GM13976 (cell line): ENCODE data around the gene THG1L.
"Not testable (repeated sequence)": the region's sequence is repeated elsewhere in the genome, so short reads cannot be mapped to it uniquely, and the experiment has no call there.

Source experiments
- DNase-seq: peaks from one replicate; pipeline ENCODE4 v3.0.0; 2012; ENCODE audit warnings: low spot score
- in situ Hi-C: fragments of 300-500 bp; cut with MboI; formaldehyde crosslinking; loops from one replicate; pipeline ENCODE4 v1.12.0; 2022; ENCODE audit warnings: low sequenced_read_pairs, mixed read lengths, inconsistent platforms; ENCODE audit not compliant: unreplicated experiment
- TF ChIP-seq, protein P1 (sequence below): IDR thresholded peaks from 2 replicates; pipeline ENCODE4 v1.5.1; 2012; ENCODE audit warnings: borderline replicate concordance, mild to moderate bottlenecking; ENCODE audit not compliant: insufficient read depth; ENCODE audit errors: extremely low read depth, missing control alignments, control extremely low read depth

The THG1L gene

DNA sequence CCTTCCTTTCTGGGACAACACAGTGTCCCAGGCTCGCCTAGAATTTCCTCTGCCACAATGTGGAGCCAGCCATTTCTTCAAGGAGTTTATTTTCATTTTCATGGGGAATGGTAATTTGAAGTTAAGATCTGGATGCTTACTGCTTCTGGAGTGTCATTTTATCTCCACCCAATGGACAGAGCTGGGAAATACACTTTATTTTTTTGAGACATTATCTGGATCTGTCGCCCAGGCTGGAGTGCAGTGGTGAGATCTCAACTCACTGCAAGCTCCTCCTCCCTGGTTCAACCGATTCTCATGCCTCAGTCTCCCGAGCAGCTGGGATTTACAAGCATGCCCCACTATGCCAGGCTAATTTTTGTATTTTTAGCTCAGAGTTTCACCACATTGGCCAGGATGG, 12.7 kb upstream of the THG1L start:
- DNase-seq: peak; percentile 50
- in situ Hi-C loops: no loop called here
- TF ChIP-seq, protein P1, sequence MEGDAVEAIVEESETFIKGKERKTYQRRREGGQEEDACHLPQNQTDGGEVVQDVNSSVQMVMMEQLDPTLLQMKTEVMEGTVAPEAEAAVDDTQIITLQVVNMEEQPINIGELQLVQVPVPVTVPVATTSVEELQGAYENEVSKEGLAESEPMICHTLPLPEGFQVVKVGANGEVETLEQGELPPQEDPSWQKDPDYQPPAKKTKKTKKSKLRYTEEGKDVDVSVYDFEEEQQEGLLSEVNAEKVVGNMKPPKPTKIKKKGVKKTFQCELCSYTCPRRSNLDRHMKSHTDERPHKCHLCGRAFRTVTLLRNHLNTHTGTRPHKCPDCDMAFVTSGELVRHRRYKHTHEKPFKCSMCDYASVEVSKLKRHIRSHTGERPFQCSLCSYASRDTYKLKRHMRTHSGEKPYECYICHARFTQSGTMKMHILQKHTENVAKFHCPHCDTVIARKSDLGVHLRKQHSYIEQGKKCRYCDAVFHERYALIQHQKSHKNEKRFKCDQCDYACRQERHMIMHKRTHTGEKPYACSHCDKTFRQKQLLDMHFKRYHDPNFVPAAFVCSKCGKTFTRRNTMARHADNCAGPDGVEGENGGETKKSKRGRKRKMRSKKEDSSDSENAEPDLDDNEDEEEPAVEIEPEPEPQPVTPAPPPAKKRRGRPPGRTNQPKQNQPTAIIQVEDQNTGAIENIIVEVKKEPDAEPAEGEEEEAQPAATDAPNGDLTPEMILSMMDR: no peak

DNA sequence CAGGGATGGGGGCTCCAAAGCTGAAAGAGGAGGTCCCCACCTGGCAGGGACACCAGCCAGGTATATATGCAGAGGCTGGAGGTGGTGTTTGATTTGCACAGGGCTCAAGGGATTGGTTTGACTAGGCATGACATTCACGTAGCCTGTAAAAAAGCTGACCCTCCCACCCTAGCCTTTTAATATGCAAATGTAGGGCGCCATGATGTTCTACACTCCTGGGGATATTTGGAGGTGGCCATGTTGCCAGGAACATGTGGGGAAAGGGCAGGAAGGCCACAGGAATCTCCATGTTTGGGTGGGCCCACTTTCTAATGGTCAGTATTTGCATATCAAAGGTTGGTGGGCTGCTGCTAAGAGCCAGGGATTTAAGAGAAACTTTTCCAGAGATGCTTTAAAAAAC, 12.0 kb upstream of the THG1L start:
- in situ Hi-C loops: no loop called here
- DNase-seq: no peak
- TF ChIP-seq, protein P1: no peak

DNA sequence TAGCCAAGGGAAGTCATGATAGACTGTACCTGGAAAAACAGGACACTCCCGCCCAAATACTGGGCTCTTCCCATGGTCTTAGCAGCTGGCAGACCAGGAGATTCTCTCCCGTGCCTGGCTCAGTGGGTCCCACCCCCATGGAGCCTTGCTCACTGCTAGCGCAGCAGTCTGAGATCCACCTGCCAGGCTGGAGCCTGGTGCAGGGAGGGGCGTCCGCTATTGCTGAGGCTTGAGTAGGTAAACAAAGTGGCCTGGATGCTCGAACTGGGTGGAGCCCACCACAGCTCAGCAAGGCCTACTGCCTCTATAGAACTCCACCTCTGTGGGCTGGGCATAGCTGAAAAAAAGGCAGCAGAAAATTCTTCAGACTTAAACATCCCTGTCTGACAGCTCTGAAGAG, 10.1 kb upstream of the THG1L start:
- TF ChIP-seq, protein P1: no peak
- DNase-seq: no peak
- in situ Hi-C loops: no loop called here

DNA sequence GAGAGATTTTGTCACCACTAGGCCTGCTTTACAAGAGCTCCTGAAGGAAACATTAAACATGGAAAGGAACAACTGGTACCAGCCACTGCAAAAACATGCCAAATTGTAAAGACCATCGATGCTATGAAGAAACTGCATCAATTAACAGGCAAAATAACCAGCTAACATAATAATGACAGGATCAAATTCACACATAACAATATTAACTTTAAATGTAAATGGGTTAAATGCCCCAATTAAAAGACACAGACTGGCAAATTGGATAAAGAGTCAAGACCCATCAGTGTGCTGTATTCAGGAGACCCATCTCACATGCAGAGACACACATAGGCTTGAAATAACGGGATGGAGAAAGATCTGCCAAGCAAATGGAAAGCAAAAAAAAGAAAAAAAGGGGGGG, 8.3 kb upstream of the THG1L start:
- DNase-seq, in situ Hi-C loops: not testable (repeated sequence)

DNA sequence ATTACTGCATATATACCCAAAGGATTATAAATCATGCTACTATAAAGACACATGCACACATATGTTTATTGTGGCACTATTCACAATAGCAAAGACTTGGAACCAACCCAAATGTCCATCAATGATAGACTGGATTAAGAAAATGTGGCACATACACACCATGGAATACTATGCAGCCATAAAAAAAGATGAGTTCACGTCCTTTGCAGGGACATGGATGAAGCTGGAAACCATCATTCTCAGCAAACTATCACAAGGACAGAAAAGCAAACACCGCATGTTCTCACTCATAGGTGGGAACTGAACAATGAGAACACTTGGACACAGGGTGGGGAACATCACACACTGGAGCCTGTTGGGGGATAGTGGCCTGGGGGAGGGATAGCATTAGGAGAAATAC, 4.6 kb upstream of the THG1L start:
- in situ Hi-C loops, DNase-seq: not testable (repeated sequence)

DNA sequence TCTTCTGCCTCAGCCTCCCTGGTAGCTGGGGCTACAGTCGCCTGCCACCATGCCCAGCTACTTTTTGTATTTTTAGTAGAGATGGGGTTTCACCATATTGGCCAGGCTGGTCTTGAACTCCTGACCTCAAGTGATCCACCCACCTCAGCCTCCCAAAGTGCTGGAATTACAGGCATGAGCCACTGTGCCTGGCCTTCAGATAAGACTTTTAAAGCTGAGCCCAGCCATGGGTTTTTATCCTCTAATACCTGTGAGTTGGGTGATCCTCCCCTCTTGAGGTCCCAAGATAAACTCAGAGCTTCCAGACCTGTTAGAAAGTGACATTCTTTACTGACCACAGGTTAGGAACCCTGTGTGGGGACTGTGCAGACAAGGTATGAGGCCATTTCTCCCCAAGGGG, 3.4 kb upstream of the THG1L start:
- in situ Hi-C loops, DNase-seq: not testable (repeated sequence)

DNA sequence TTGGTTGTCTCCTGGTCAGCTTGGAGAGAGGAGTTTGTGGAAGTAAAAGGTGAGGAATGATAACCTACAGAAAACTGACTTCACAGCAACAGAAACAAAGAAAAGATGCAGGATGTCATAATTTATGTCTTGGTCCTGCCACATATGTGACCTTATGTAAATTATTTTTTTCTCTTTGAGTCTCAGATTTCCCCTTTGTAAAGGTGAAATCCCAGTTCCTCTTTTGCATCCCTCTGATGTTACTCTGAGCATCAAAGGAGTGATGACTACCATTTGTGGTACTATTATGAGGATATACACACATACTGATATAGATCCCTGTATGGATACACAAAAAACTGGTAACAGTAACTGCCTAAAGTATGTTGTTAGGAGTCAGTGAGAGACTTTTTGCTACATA, 1.4 kb upstream of the THG1L start:
- peak; percentile 65 for DNase-seq
- in situ Hi-C loops: no loop called here
- TF ChIP-seq, protein P1: no peak

DNA sequence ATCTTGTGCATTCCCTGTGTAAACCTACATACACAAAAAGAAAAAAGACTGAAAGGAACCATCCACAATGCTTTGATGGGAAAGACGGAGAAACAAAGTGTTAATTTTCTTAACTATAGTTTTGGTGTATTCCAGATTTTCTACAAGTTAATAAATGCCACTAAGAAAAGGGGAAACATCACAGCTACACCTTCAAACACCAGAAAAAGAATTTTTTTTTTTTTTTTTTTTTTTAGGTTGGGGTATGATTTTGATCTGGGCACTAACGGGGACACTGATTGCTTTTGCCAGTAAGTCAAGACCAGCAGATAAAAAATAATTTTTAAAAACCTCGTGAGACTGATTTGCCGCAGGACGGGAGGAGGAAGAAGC, 334 bp upstream of the THG1L start:
- no peak for DNase-seq
- in situ Hi-C loops: no loop called here

More for the DNA sequence above, 334 bp upstream of the THG1L start:
- TF ChIP-seq, protein P1: no peak
